Upper lobe of left lung (tissue), 6 donors: ENCODE measurements around the gene UBL7. TPM values are rescaled to one million over a fixed set of nuclear protein-coding genes. Genes with fewer than 3 reads are reported as not detected.

Experiments
- ATAC-seq, 2 donors: fragments of 200-7000 bp; cut with Tn5 transposase; one replicate each; pipeline ENCODE4 v1.9.1; 2022; ENCODE audit warnings: mild to moderate bottlenecking in 2 of 2, moderate library complexity in 2 of 2; ENCODE audit not compliant: low FRiP score in 2 of 2
- DNase-seq, 2 donors: peaks; one replicate each; pipeline ENCODE4 v3.0.0-alpha.2; 2019 to 2020
- H3K27ac ChIP-seq, 4 donors: fragments of 200-600 bp; sonication (generic); one replicate each; pipeline ENCODE4 v1.5.1; 2016 to 2019
- H3K27me3 ChIP-seq, 4 donors: fragments of 200-600 bp; sonication (generic); one replicate each; pipeline ENCODE4 v1.5.1; 2017 to 2019
- H3K36me3 ChIP-seq, 4 donors: fragments of 200-600 bp; sonication (generic); one replicate each; pipeline ENCODE4 v1.5.1; 2016 to 2019
- H3K4me1 ChIP-seq, 4 donors: fragments of 200-600 bp; sonication (generic); one replicate each; pipeline ENCODE4 v1.5.1; 2018 to 2019
- H3K4me3 ChIP-seq, 4 donors: fragments of 200-600 bp; sonication (generic); one replicate each; pipeline ENCODE4 v1.5.1; 2017 to 2019; ENCODE audit warnings: mild to moderate bottlenecking in 2 of 4, moderate library complexity in 1 of 4
- H3K9me3 ChIP-seq, 4 donors: fragments of 200-600 bp; sonication (generic); one replicate each; pipeline ENCODE4 v1.5.1; 2018 to 2019
- CTCF ChIP-seq, 6 experiments: fragments of 450-650 bp in 4 of 6; fragments of 200-600 bp in 2 of 6; sonication (generic) in 2 of 6; IDR thresholded peaks; one replicate each; pipeline ENCODE4 v1.5.1; 2016 to 2019; ENCODE audit warnings: antibody characterized with exemption in 6 of 6
- EP300 ChIP-seq, 4 donors: sonication (generic); formaldehyde crosslinking; IDR thresholded peaks; one replicate each; pipeline ENCODE4 v1.5.1; 2017; ENCODE audit warnings: antibody characterized with exemption in 4 of 4, control low read depth in 2 of 4
- POLR2A ChIP-seq, 4 donors: fragments of 450-650 bp; IDR thresholded peaks; one replicate each; pipeline ENCODE4 v1.5.1; 2016 to 2017; ENCODE audit warnings: antibody characterized with exemption in 4 of 4, mild to moderate bottlenecking in 2 of 4
- POLR2AphosphoS5 ChIP-seq, 2 donors: sonication (generic); formaldehyde crosslinking; IDR thresholded peaks; one replicate each; pipeline ENCODE4 v1.5.1; 2017; ENCODE audit warnings: antibody characterized with exemption in 2 of 2
- WGBS, 2 donors: methylation state at CpG; one replicate each; pipeline ENCODE4 v1.1.5; 2017 to 2018; 5-methylcytosine and 5-hydroxymethylcytosine counted together
- total RNA-seq, 6 donors: library from RNA; depleted of rRNA in 4 of 6; stranded (reverse); fragments of >200 nt in 4 of 6; gene quantifications; one replicate each; pipeline versions ENCODE4 v1.1.0 to v1.2.1, GENCODE V29; 2016 to 2021
- donor health status: DM: no; HTN: no; CAD: no; lungs with moderate emphysema.
- donor health status: DM: no; HTN: yes; CAD: no; lungs with severe emphysema.

The UBL7 gene
- total RNA-seq, 6 donors from 2014 or later = 22.0 to 53.1 (median 48.6) TPM

- Histone ChIP-seq H3K36me3 (no peaks in the 10 kb centered on the region), H3K4me1 (no peaks in the 10 kb centered on the region), H3K27me3 (no peaks in the 10 kb centered on the region), H3K9me3 (no peaks in the 10 kb centered on the region), H3K4me3 (no peak overlapping the region), H3K27ac (no peak overlapping the region)
- WGBS, 2 donors = 96 to 98% methylated on average over 3 of the region's 3 CpGs
- ATAC-seq = no peak
- no peak for DNase-seq
- no peak for TF ChIP-seq POLR2A (IDR thresholded peaks at IDR 0.05)
- no peak for TF ChIP-seq CTCF (IDR thresholded peaks at IDR 0.05)
- no peak for TF ChIP-seq POLR2AphosphoS5 (IDR thresholded peaks at IDR 0.05)
- no peak for TF ChIP-seq EP300 (IDR thresholded peaks at IDR 0.05)
Observed at GRCh38 chr15:74496648-74497047, 35.7 kb upstream of the UBL7 start.

- no peak overlapping the region for H3K4me3 ChIP-seq
- H3K27ac ChIP-seq = no peak overlapping the region
- 93 to 96% methylated on average over 1 of the region's 1 CpG for WGBS, 2 donors
- no peaks in the 10 kb centered on the region for H3K36me3 ChIP-seq
- H3K27me3 ChIP-seq = no peaks in the 10 kb centered on the region
- TF ChIP-seq EP300 (IDR thresholded peaks at IDR 0.05) (no peak), CTCF (IDR thresholded peaks at IDR 0.05) (no peak), POLR2AphosphoS5 (IDR thresholded peaks at IDR 0.05) (no peak), POLR2A (IDR thresholded peaks at IDR 0.05) (no peak)
- ATAC-seq (no peak), DNase-seq (no peak)
- no peaks in the 10 kb centered on the region for H3K9me3 ChIP-seq
- H3K4me1 ChIP-seq = no peaks in the 10 kb centered on the region
Observed at GRCh38 chr15:74490339-74490689, 29.4 kb upstream of the UBL7 start.

GRCh38 chr15:74489518-74490338 lies 28.8 kb upstream of the UBL7 start:
- ATAC-seq = peak; percentile 65 to 69
- Histone ChIP-seq H3K27ac (no peak overlapping the region), H3K4me3 (no peak overlapping the region), H3K9me3 (no peaks in the 10 kb centered on the region), H3K27me3 (no peaks in the 10 kb centered on the region), H3K36me3 (no peaks in the 10 kb centered on the region), H3K4me1 (no peaks in the 10 kb centered on the region)
- peak in 1 of 2 donors; percentile 39 for DNase-seq
- WGBS, 2 donors = 29 to 36% methylated on average over 7 to 9 of the region's 9 CpGs
- TF ChIP-seq POLR2A (IDR thresholded peaks at IDR 0.05) = no peak
- peak in 5 of 6 experiments; percentile 24 to 81 (median 52) for TF ChIP-seq CTCF (IDR thresholded peaks at IDR 0.05)

- H3K27ac ChIP-seq = no peak overlapping the region
Observed at GRCh38 chr15:74488776-74489175, 27.8 kb upstream of the UBL7 start.

More at GRCh38 chr15:74488776-74489175, 27.8 kb upstream of the UBL7 start:
- H3K36me3 ChIP-seq = no peaks in the 10 kb centered on the region
- TF ChIP-seq POLR2AphosphoS5 (IDR thresholded peaks at IDR 0.05) = no peak
- TF ChIP-seq EP300 (IDR thresholded peaks at IDR 0.05) = no peak
- no peak for TF ChIP-seq POLR2A (IDR thresholded peaks at IDR 0.05)
- TF ChIP-seq CTCF (IDR thresholded peaks at IDR 0.05) = no peak
- H3K4me1 ChIP-seq = no peaks in the 10 kb centered on the region
- H3K4me3 ChIP-seq = no peak overlapping the region
- ATAC-seq (no peak), DNase-seq (no peak)
- WGBS, 2 donors = 94 to 96% methylated on average over 1 of the region's 1 CpG
- H3K27me3 ChIP-seq = no peaks in the 10 kb centered on the region
- H3K9me3 ChIP-seq = no peaks in the 10 kb centered on the region
